C4-2B (cell line): ENCODE data around the gene B4GAT1.

Experiments used
- H3K27ac ChIP-seq: fragments of 450-650 bp; 2 replicates; pipeline ENCODE4 v1.5.1; 2017
- ZFX ChIP-seq: fragments of 450-650 bp; IDR thresholded peaks from 2 replicates; pipeline ENCODE4 v1.6.1; 2017
- TF ChIP-seq, protein P1 (sequence below): fragments of 450-650 bp; conservative IDR thresholded peaks from 2 replicates; pipeline ENCODE4 v1.5.1; 2017; ENCODE audit warnings: mild to moderate bottlenecking

The B4GAT1 gene

DNA sequence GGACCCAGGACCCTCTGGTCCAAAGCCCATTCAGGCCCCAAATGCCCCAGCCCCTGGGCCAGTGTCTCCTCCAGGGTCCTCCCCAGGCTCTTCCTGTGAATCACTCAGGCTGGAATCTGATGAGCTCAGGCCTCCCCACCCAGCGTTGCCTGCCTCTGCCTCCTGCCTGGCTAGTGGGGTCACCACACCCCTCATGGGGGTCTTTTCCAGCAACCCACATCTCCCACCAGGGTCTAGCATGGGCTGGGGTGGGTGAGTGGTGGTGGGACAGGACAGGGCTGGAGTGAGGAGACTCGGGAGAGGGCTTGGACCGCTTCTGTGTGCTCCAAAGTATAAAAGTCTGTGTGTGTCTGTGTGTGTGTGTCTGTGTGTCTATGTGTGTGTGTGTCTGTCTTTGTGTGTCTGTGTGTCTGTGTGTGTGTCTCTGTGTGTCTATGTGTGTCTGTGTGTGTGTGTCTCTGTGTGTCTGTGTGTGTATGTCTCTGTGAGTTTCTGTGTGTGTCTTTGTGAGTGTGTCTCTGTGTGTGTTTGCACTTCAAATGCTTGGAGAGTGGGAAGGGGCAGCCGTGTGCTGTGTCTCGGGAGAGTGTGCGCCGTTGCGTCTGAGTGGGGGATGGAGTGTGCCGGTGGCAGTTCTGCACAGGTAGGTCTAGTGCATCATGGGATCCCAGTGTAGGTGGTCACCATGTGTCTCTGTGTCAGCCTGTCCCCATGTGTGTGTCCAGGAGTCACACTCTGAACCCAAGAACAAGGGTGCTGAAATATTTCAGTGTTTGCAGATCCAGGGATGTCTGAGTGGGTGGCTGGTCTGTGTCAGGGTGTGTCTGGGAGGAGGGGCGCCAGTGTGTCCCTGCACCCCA, 20.0 kb downstream of the B4GAT1 start:
- TF ChIP-seq, protein P1, sequence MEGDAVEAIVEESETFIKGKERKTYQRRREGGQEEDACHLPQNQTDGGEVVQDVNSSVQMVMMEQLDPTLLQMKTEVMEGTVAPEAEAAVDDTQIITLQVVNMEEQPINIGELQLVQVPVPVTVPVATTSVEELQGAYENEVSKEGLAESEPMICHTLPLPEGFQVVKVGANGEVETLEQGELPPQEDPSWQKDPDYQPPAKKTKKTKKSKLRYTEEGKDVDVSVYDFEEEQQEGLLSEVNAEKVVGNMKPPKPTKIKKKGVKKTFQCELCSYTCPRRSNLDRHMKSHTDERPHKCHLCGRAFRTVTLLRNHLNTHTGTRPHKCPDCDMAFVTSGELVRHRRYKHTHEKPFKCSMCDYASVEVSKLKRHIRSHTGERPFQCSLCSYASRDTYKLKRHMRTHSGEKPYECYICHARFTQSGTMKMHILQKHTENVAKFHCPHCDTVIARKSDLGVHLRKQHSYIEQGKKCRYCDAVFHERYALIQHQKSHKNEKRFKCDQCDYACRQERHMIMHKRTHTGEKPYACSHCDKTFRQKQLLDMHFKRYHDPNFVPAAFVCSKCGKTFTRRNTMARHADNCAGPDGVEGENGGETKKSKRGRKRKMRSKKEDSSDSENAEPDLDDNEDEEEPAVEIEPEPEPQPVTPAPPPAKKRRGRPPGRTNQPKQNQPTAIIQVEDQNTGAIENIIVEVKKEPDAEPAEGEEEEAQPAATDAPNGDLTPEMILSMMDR, result no peak
- no peak for TF ChIP-seq ZFX
- H3K27ac ChIP-seq, result no peak overlapping the region

DNA sequence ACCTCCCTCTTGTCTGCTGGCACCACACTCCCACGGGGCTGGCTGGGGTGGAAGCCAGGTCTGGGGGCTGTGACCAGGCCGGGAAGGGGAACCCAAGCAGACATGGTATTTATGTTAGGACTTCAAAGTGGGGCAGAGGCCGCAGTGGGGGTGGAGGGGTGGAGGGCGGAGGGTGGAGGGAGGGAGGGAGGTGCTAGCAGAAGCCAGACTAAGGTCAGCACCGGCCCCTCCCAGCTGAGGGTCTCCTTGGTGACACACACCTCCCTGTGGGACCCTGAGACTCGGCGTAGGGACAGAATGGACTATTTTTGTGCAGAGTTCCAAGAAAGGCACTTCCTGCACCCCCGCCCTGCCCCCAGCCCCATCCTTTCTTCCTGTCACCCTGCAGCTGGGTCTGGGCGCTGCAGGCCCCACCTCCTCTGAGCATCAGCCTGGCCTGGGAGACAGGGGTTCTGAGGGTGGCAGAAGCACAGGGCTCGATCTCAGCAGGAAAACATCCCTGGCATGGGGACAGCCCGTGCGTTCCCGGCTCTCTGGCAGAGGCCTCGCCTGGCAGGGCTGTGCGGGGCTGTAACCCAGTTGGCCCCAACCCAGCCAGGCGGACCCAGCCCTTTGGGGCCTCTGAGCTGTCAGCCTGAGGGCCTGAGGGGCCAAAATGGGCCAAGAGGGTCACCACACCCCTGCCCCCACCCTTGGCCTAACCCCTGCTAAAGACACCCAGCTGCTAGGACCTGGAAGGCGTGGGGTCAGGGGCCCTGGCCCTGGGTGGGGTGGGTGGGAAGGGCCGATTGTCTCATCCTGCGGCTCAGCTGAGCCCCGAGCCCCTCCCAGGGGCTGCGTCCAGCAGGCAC, 20.9 kb downstream of the B4GAT1 start:
- no peak for TF ChIP-seq ZFX
- TF ChIP-seq, protein P1, result no peak
- H3K27ac ChIP-seq, result no peak overlapping the region

DNA sequence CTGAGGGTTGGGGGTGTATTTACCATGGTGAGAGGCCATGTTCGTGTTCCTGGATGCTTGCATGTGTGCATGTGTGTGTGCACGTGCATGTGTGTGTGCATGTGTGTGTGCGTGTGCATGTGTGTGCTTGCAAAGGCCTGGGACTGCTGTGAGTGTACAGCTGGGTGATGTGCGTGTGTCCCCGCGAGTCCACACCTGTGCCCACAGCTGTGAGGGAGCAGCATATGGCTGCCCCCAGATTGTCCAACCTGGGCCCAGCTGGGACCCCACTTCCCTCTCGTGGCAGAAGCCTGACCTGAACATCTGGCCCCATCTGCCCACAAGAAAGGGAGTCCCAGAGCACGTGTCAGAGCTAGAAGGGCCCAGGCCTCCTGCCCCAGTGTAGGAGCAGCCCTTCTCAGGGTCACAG, 22.2 kb downstream of the B4GAT1 start:
- no peak overlapping the region for H3K27ac ChIP-seq
- no peak for TF ChIP-seq ZFX
- TF ChIP-seq, protein P1, result no peak

DNA sequence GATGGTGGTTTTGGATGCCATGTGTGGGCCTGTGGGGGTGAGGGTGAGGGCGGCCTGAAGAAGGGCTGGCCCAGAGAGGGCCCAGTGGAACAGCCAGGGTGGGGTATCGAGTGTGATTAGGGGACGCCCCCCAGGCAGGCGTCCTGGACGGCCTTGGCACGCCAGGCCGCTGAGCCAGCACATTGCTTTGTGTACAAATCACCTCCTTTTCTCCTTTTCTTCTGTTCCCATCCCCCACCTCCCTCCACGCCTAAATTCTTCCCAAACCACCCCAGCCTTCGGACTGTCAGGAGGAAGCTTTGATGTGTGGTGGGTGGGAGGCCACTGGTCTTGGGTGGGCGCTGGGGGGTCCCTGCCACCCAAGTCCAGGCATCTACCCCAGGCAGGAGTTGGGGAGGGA, 22.8 kb downstream of the B4GAT1 start:
- no peak overlapping the region for H3K27ac ChIP-seq
- TF ChIP-seq ZFX, result no peak
- TF ChIP-seq, protein P1, result no peak

DNA sequence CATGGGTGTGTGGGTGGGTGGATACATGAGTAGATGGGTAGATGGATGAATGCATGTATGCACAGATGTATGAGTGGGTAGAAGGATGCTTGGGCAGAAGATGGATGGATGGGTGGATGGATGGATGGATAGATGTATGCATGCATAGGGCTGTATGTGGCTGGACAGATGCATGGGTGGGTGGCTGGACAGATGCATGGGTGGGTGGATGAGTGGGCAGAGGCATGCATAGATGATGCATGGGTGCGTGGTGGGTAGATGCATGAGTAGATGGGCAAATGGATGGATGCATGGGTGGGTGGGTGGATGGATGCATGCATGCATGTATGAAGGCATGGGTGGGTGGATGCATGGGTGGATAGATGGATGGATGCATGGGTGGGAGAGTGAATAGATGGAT, 23.7 kb downstream of the B4GAT1 start:
- TF ChIP-seq, protein P1, result no peak
- no peak for TF ChIP-seq ZFX
- no peak overlapping the region for H3K27ac ChIP-seq

DNA sequence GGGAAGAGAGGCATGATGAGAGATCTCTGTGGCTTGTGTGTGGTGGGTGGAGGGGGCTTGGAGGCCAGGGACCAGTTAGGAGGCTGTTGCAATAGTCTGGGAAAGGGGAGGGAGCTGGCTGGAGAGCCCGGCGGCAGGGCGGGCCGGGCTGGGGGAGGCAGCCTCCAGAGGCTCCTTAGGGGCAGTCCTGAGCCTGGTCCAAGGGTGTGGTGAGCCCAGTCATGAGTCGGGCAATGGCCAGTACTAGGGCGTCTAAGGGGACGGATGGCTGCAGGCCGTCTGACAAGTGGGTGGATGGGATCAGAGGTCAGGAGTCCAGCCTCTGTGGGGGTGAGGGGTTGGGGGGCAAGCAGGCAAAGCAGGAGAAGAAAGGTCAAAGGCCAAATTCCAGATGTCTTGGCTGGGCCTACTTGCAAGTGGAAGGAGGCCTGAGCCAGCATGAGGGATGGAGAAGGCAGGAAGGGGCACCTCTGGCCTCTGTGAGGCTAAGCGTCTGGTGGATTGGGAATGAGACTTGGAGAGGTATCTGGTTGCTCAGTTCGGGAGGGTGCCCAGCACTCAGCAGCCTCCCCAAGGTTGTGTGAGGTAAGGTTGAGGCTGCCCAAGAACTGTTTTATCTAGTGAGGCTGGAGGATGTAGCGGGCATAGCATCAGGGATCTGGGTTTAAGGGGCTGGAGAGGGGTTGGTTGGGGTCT, 24.5 kb downstream of the B4GAT1 start:
- no peak for TF ChIP-seq ZFX
- TF ChIP-seq, protein P1, result no peak
- H3K27ac ChIP-seq, result no peak overlapping the region
